Activated CD8-positive, alpha-beta T cell treated with anti-CD3 and anti-CD28 coated beads, Interleukin-2, amount 10 ng/mL, durations not matched to agents 7 days and 5 days (primary cell): ENCODE measurements around the gene DPP6. TPM values are rescaled to one million over a fixed set of nuclear protein-coding genes. Genes with fewer than 3 reads are reported as not detected.

Experiments used
- ATAC-seq: fragments of 150-1000 bp; cut with Tn5 transposase; one replicate; pipeline ENCODE4 v1.10.0; 2021; ENCODE audit warnings: moderate library complexity
- CTCF ChIA-PET: fragments of 350-600 bp; sonication (Branson Sonifier 250); formaldehyde crosslinking; loops from one replicate; lab custom pipeline; 2021; ENCODE audit warnings: antibody characterized with exemption; lab: Charles Lee
- POLR2A ChIA-PET: fragments of 350-600 bp; sonication (Branson Sonifier 250); formaldehyde crosslinking; loops from one replicate; lab custom pipeline; 2021; ENCODE audit warnings: antibody characterized with exemption; lab: Charles Lee
- DNase-seq: peaks from one replicate; pipeline ENCODE4 v3.0.0-alpha.2; 2020
- H3K27ac Mint-ChIP-seq: one replicate; pipeline ENCODE4 v1.8.0; 2021; ENCODE audit warnings: mild to moderate bottlenecking, mixed read lengths
- H3K27me3 Mint-ChIP-seq: one replicate; pipeline ENCODE4 v1.8.0; 2021; ENCODE audit warnings: low read depth, mixed read lengths
- H3K36me3 Mint-ChIP-seq: one replicate; pipeline ENCODE4 v1.8.0; 2021; ENCODE audit warnings: low read depth, mixed read lengths
- H3K4me1 Mint-ChIP-seq: one replicate; pipeline ENCODE4 v1.8.0; 2021; ENCODE audit warnings: low read depth, mixed read lengths
- H3K4me3 Mint-ChIP-seq: one replicate; pipeline ENCODE4 v1.8.0; 2021; ENCODE audit warnings: mild to moderate bottlenecking, mixed read lengths
- H3K9me3 Mint-ChIP-seq: one replicate; pipeline ENCODE4 v1.8.0; 2022; ENCODE audit warnings: mixed read lengths; ENCODE audit not compliant: insufficient read depth
- total RNA-seq, 2 experiments: library from RNA; stranded (reverse); gene quantifications; one replicate each; pipeline ENCODE4 v1.2.3, GENCODE V29; 2021

Gene DPP6
- total RNA-seq, 2 experiments from 2014 or later = not detected

GRCh38 chr7:154856733-154857132 lies 804.5 kb downstream of the DPP6 start:
- ATAC-seq (no peak), DNase-seq (no peak)
- H3K36me3 Mint-ChIP-seq = no peaks in the 10 kb centered on the region
- no peak overlapping the region for H3K4me3 Mint-ChIP-seq
- H3K4me1 Mint-ChIP-seq = no peaks in the 10 kb centered on the region
- no peaks in the 10 kb centered on the region for H3K27me3 Mint-ChIP-seq
- no peaks in the 10 kb centered on the region for H3K9me3 Mint-ChIP-seq
- no peak overlapping the region for H3K27ac Mint-ChIP-seq
- POLR2A ChIA-PET = no interaction called here
- CTCF ChIA-PET = no interaction called here

GRCh38 chr7:154857240-154857639 lies 805.0 kb downstream of the DPP6 start:
- Mint-ChIP-seq H3K4me3 (no peak overlapping the region), H3K9me3 (no peaks in the 10 kb centered on the region), H3K27ac (no peak overlapping the region), H3K4me1 (no peaks in the 10 kb centered on the region), H3K27me3 (no peaks in the 10 kb centered on the region), H3K36me3 (no peaks in the 10 kb centered on the region)
- DNase-seq (no peak), ATAC-seq (no peak)
- ChIA-PET CTCF (no interaction called here), POLR2A (no interaction called here)

GRCh38 chr7:154857728-154858681 lies 805.8 kb downstream of the DPP6 start:
- ATAC-seq = no peak
- H3K27ac Mint-ChIP-seq = no peak overlapping the region
- CTCF ChIA-PET = no interaction called here

GRCh38 chr7:154858836-154859537 lies 806.8 kb downstream of the DPP6 start:
- CTCF ChIA-PET = no interaction called here
- DNase-seq (no peak), ATAC-seq (no peak)
- Mint-ChIP-seq H3K36me3 (no peaks in the 10 kb centered on the region), H3K4me1 (no peaks in the 10 kb centered on the region), H3K27ac (no peak overlapping the region), H3K9me3 (no peaks in the 10 kb centered on the region), H3K27me3 (no peaks in the 10 kb centered on the region), H3K4me3 (no peak overlapping the region)
- POLR2A ChIA-PET = no interaction called here

More at GRCh38 chr7:154857728-154858681, 805.8 kb downstream of the DPP6 start:
- Mint-ChIP-seq H3K36me3 (no peaks in the 10 kb centered on the region), H3K27me3 (no peaks in the 10 kb centered on the region), H3K4me1 (no peaks in the 10 kb centered on the region), H3K4me3 (no peak overlapping the region), H3K9me3 (no peaks in the 10 kb centered on the region)
- POLR2A ChIA-PET = no interaction called here
- no peak for DNase-seq

DNA sequence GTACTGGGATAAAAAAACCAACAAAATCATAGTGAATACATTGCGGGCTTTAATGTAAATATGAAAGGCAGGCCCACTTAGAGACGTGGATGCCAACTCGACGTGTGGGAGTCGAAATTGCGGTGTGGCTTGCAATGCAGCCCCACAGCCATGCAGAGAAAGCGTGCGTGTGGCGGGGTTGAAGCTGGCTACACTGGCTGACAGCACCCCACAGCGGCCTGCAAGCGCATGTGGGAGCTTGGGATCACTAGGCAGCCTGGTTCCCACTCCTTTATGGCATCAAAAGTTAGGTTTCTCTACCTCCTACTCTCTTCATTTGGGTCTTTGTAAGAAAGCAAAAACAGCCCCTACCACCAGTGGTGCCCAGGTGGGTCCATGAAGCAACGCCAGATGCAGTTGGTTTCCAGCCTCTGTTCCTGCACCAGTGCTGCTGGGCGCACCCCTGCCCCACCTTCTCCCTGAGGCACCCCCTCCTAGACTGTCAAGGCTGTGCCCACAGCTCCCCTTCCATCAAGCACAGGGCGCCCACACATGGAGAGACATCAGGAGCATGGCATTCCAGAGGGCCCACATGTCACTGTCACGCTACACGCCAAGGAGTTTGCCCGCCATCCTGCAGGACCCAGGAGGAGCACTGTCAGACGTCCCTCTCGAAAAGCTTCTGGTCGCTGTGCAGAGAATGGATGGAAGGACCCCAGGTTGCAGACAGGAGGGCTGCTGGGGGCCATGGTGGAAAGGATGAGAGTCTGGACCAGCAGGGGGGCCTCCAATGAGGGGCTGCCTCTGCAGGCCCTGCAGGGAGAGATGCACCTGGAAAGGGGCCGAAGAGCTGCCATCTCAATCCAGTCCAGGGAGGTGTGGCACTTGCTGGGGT lies 807.8 kb downstream of the DPP6 start:
- H3K27me3 Mint-ChIP-seq = no peaks in the 10 kb centered on the region
- ChIA-PET POLR2A (no interaction called here), CTCF (no interaction called here)
- no peak overlapping the region for H3K4me3 Mint-ChIP-seq
- DNase-seq (no peak), ATAC-seq (no peak)
- no peaks in the 10 kb centered on the region for H3K4me1 Mint-ChIP-seq
- H3K9me3 Mint-ChIP-seq = no peaks in the 10 kb centered on the region
- H3K36me3 Mint-ChIP-seq = no peaks in the 10 kb centered on the region
- no peak overlapping the region for H3K27ac Mint-ChIP-seq

DNA sequence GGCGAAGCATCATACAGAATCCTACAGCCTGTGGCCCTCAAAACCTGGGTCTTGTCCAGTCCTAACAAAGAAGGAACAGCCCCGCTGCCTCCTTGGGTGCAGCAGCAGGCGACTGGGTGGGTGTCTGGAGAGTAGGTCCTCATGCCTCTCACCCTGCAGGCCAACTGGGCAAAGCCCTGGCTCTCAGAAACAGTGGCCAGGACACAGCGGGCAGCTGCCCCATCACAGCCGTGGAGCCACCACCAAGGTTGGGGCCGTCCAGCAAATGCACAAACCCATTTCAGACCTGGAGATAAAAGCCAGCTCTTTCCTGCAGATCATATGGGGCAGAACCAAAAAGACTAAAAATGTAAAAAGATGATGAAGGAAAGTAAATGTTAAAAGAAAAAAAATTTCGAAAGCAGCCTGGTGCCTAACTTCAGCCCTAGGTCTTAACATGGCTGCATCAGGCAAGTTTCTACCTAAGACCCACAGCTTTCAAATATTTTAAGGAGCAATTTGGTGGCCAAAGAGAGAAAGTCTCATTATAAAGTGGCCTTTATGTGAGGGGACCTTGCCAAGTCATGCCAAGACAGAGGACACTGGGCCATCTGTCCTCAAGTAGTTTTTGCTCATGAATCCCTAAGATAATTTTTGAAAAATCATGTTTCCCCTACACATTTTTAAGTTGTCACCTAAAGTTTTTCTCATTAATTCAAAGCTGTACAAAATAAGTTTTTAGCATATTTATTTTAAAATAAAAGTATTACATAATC lies 808.6 kb downstream of the DPP6 start:
- POLR2A ChIA-PET = no interaction called here

GRCh38 chr7:154861589-154861988 lies 809.4 kb downstream of the DPP6 start:
- Mint-ChIP-seq H3K27ac (no peak overlapping the region), H3K27me3 (peaks cover under 1% of the 10 kb centered on the region), H3K9me3 (no peaks in the 10 kb centered on the region), H3K36me3 (no peaks in the 10 kb centered on the region), H3K4me3 (no peak overlapping the region), H3K4me1 (no peaks in the 10 kb centered on the region)
- ChIA-PET POLR2A (no interaction called here), CTCF (no interaction called here)
- DNase-seq = no peak
- no peak for ATAC-seq

More for the DNA sequence above, 808.6 kb downstream of the DPP6 start:
- Mint-ChIP-seq H3K4me3 (no peak overlapping the region), H3K36me3 (no peaks in the 10 kb centered on the region), H3K27me3 (no peaks in the 10 kb centered on the region), H3K9me3 (no peaks in the 10 kb centered on the region), H3K4me1 (no peaks in the 10 kb centered on the region), H3K27ac (no peak overlapping the region)
- CTCF ChIA-PET = no interaction called here
- DNase-seq (no peak), ATAC-seq (no peak)

DNA sequence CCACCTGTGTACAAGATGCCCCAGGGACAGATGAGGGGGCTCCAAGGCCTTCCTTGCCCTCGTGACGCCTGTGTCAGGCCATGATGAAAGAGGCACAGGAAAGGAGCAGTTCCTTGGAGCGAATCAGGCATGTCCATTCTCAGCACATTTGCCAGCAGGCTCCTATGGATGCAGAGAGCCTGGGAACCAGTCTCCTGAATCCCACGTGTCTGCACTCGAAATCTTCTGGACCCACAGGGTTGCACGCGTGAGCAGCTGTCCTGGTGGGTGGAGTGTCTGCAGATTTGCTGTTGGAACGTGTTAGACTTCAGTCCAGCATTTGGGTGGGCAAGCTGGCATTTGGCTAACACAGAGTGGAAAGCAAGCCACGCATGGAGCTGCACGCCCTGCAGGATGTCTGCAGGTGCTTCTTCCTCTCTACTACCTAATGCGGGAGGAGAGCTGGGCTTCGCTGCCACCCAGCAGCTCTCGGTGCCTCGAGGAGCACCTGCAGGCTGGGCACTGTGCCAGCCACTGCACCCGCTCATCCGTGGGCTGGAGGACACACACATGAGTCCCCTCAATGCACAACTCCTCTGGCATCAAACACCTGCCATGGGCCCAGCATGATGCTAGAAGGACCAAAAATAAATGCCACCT lies 810.1 kb downstream of the DPP6 start:
- ATAC-seq (no peak), DNase-seq (no peak)
- Mint-ChIP-seq H3K9me3 (no peaks in the 10 kb centered on the region), H3K4me3 (no peak overlapping the region), H3K36me3 (no peaks in the 10 kb centered on the region), H3K27me3 (peaks cover 6% of the 10 kb centered on the region), H3K4me1 (no peaks in the 10 kb centered on the region), H3K27ac (no peak overlapping the region)
- CTCF ChIA-PET = no interaction called here
- POLR2A ChIA-PET = no interaction called here

- ChIA-PET CTCF (no interaction called here), POLR2A (no interaction called here)
- no peak for ATAC-seq
- Mint-ChIP-seq H3K9me3 (no peaks in the 10 kb centered on the region), H3K27ac (no peak overlapping the region), H3K36me3 (no peaks in the 10 kb centered on the region), H3K27me3 (peaks cover 18% of the 10 kb centered on the region), H3K4me1 (no peaks in the 10 kb centered on the region), H3K4me3 (no peak overlapping the region)
- DNase-seq = no peak
Measured at GRCh38 chr7:154863766-154864522, 811.7 kb downstream of the DPP6 start.

DNA sequence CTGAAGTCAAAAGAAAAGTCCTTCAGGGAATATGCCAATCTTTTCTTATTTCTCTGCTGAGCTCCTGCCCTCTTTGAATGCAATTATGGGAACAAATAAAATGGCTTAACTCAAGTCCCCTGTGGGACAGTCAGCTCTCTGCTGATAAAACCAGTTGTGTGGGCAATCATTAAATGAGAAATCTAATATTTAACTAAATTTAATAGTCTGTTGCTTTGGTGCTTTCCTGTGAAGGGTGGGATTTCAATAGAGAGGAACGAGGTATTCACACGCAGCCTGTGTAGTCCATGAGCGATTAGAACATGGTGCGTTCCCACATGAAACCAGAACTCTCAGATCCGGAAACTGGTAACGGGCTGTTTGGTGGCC lies 812.3 kb downstream of the DPP6 start:
- H3K4me1 Mint-ChIP-seq = no peaks in the 10 kb centered on the region
- DNase-seq (no peak), ATAC-seq (no peak)
- H3K4me3 Mint-ChIP-seq = no peak overlapping the region
- H3K27me3 Mint-ChIP-seq = peaks cover 22% of the 10 kb centered on the region
- no peaks in the 10 kb centered on the region for H3K9me3 Mint-ChIP-seq
- no peaks in the 10 kb centered on the region for H3K36me3 Mint-ChIP-seq
- no peak overlapping the region for H3K27ac Mint-ChIP-seq
- CTCF ChIA-PET = no interaction called here
- POLR2A ChIA-PET = no interaction called here
